Cardiac muscle cell (in vitro differentiated cells and primary cell): ENCODE results near the gene SUN5. TPM values are rescaled to one million over a fixed set of nuclear protein-coding genes. Genes with fewer than 3 reads are reported as not detected.

Experiments used
- DNase-seq, 2 donors: peaks; one replicate each; pipeline versions ENCODE4 v3.0.0 to v3.0.0-alpha.2; 2010 to 2017; ENCODE audit warnings: low read depth in 1 of 2, low spot score in 1 of 2
- H3K27ac ChIP-seq: fragments of 200-600 bp; sonication (generic); 2 replicates; pipeline ENCODE4 v1.5.1; 2016
- H3K27me3 ChIP-seq: fragments of 200-600 bp; sonication (generic); 2 replicates; pipeline ENCODE4 v1.6.0; 2016; ENCODE audit warnings: control low read depth
- H3K36me3 ChIP-seq: fragments of 200-600 bp; sonication (generic); 2 replicates; pipeline ENCODE4 v1.5.1; 2016; ENCODE audit warnings: control low read depth
- H3K4me1 ChIP-seq: fragments of 200-600 bp; sonication (generic); 2 replicates; pipeline ENCODE4 v1.8.1; 2017; ENCODE audit warnings: low read depth, mild to moderate bottlenecking, mixed run types
- H3K4me3 ChIP-seq: fragments of 200-600 bp; sonication (generic); 2 replicates; pipeline ENCODE4 v1.5.1; 2016; ENCODE audit warnings: mild to moderate bottlenecking
- H3K9me3 ChIP-seq: fragments of 200-600 bp; sonication (generic); 2 replicates; pipeline ENCODE4 v1.5.1; 2017; ENCODE audit warnings: low read depth, mild to moderate bottlenecking, control low read depth
- CTCF ChIP-seq: IDR thresholded peaks from 2 replicates; pipeline ENCODE4 v1.5.1; 2012; ENCODE audit warnings: low read depth, mild to moderate bottlenecking, low read length
- polyA plus RNA-seq: library from polyadenylated mRNA; unstranded; fragments of >200 nt; fragmentation: Nextera tagmentation; extraction: Ambion mirVana; gene quantifications from 2 replicates; pipeline ENCODE4 v1.2.1, GENCODE V29; 2016
- total RNA-seq: library from RNA; depleted of rRNA; stranded (reverse); fragments of >200 nt; gene quantifications from 2 replicates; pipeline ENCODE4 v1.2.3, GENCODE V29; 2016

SUN5 gene
- total and polyA plus RNA-seq, 2 experiments from 2014 or later, result not detected

GRCh38 chr20:33005908-33006775 lies 1.9 kb upstream of the SUN5 start:
- Histone ChIP-seq H3K27ac (no peak overlapping the region), H3K4me1 (no peaks in the 10 kb centered on the region), H3K4me3 (no peak overlapping the region), H3K27me3 (no peaks in the 10 kb centered on the region), H3K9me3 (no peaks in the 10 kb centered on the region), H3K36me3 (no peaks in the 10 kb centered on the region)
- no peak for DNase-seq
- no peak for TF ChIP-seq CTCF

GRCh38 chr20:33005132-33005566 lies 916 bp upstream of the SUN5 start:
- DNase-seq, result peak in 1 of 2 donors; percentile 7

GRCh38 chr20:33002087-33002808 lies 2.0 kb downstream of the SUN5 start:
- Histone ChIP-seq H3K27me3 (no peaks in the 10 kb centered on the region), H3K4me3 (no peak overlapping the region), H3K9me3 (no peaks in the 10 kb centered on the region), H3K4me1 (no peaks in the 10 kb centered on the region), H3K36me3 (no peaks in the 10 kb centered on the region), H3K27ac (no peak overlapping the region)
- DNase-seq, result no peak
- TF ChIP-seq CTCF, result no peak

More at GRCh38 chr20:33005132-33005566, 916 bp upstream of the SUN5 start:
- H3K27me3 ChIP-seq, result no peaks in the 10 kb centered on the region
- H3K9me3 ChIP-seq, result no peaks in the 10 kb centered on the region
- no peak overlapping the region for H3K4me3 ChIP-seq
- no peaks in the 10 kb centered on the region for H3K4me1 ChIP-seq
- H3K36me3 ChIP-seq, result no peaks in the 10 kb centered on the region
- peak; percentile 45 for TF ChIP-seq CTCF
- H3K27ac ChIP-seq, result no peak overlapping the region

GRCh38 chr20:33000802-33001466 lies 3.3 kb downstream of the SUN5 start:
- Histone ChIP-seq H3K4me3 (no peak overlapping the region), H3K4me1 (no peaks in the 10 kb centered on the region), H3K9me3 (no peaks in the 10 kb centered on the region), H3K36me3 (no peaks in the 10 kb centered on the region), H3K27me3 (no peaks in the 10 kb centered on the region), H3K27ac (no peak overlapping the region)
- DNase-seq, result no peak
- no peak for TF ChIP-seq CTCF

GRCh38 chr20:32999603-33000250 lies 4.5 kb downstream of the SUN5 start:
- no peak overlapping the region for H3K27ac ChIP-seq
- H3K27me3 ChIP-seq, result no peaks in the 10 kb centered on the region
- H3K9me3 ChIP-seq, result no peaks in the 10 kb centered on the region
- DNase-seq, result peak in 1 of 2 donors; percentile 29
- H3K4me1 ChIP-seq, result no peaks in the 10 kb centered on the region
- H3K36me3 ChIP-seq, result no peaks in the 10 kb centered on the region
- TF ChIP-seq CTCF, result no peak
- H3K4me3 ChIP-seq, result no peak overlapping the region
